Upper lobe of right lung (tissue), 1 donor: ENCODE results near the gene KREMEN2. TPM values are rescaled to one million over a fixed set of nuclear protein-coding genes. Genes with fewer than 3 reads are reported as not detected.
A peak's percentile ranks its signal among the peaks of the same experiment; 100 is the strongest.
"Not testable (repeated sequence)": the region's sequence is repeated elsewhere in the genome, so short reads cannot be mapped to it uniquely, and the experiment has no call there.

Experiments used
- ATAC-seq: fragments of 200-7000 bp; cut with Tn5 transposase; one replicate; pipeline ENCODE4 v1.9.1; 2020; ENCODE audit warnings: mild to moderate bottlenecking, moderate library complexity
- DNase-seq: peaks from one replicate; pipeline ENCODE4 v3.0.0-alpha.2; 2020
- H3K27ac ChIP-seq: fragments of 200-600 bp; one replicate; pipeline ENCODE4 v1.8.0; 2022
- H3K27me3 ChIP-seq: fragments of 200-600 bp; one replicate; pipeline ENCODE4 v1.8.0; 2022; ENCODE audit warnings: mild to moderate bottlenecking
- H3K36me3 ChIP-seq: fragments of 200-600 bp; one replicate; pipeline ENCODE4 v1.8.0; 2022
- H3K4me1 ChIP-seq: fragments of 200-600 bp; one replicate; pipeline ENCODE4 v1.8.0; 2022
- H3K4me3 ChIP-seq: fragments of 200-600 bp; one replicate; pipeline ENCODE4 v1.8.0; 2022; ENCODE audit warnings: mild to moderate bottlenecking
- H3K9me3 ChIP-seq: fragments of 200-600 bp; one replicate; pipeline ENCODE4 v1.8.0; 2022
- intact Hi-C: fragments of 100-400 bp; cut with DNase I; formaldehyde crosslinking; loops from one replicate; pipeline ENCODE4 v1.11.0; 2022
- total RNA-seq: library from RNA; stranded (reverse); fragmentation: NEBNext Ultra II Directional; extraction: Animal tissue kit (Norgen Biotek cat#: 25700); gene quantifications from one replicate; pipeline ENCODE4 v1.2.1, GENCODE V29; 2021
- TF ChIP-seq, protein P1 (sequence below): fragments of 200-600 bp; IDR thresholded peaks from one replicate; pipeline ENCODE4 v1.8.0; 2022; ENCODE audit warnings: antibody characterized with exemption
- donor health status: DM: no; HTN: yes; CAD: no; lungs with severe emphysema.

Gene KREMEN2
- total RNA-seq, 1 donor from 2014 or later = not detected

DNA sequence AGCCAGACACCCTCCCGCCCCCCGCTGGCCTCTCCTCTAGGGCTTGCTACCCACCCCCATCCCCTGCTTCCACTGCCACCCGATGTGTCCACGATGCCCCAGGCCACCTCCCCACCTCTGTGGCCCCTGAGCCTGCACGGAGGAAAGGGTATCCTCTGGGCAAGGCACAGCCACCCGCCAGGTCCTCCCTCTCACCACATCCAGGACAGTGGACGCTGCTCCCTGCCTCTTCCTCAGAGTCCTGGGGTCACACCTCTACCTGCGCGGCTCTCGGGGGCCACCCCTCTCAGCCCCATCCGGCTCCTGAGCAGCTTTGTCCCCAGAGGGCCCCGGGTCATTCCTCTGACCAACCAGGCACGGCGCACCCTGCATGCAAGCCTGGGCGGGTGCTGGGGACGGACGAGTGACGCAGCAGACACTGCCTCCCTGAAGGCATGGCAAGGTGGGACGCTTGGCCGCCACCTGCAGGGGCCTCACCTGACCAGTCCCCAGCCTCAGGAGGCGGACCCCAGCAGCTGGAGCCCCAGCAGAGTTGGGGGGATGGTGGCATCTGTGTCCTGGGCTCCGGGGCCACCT is 27.6 kb upstream of the KREMEN2 start:
- ATAC-seq (no peak), DNase-seq (no peak)
- H3K27me3 ChIP-seq = no peaks in the 10 kb centered on the region
- intact Hi-C loops = no loop called here
- no peaks in the 10 kb centered on the region for H3K4me1 ChIP-seq
- H3K4me3 ChIP-seq = no peak overlapping the region
- H3K36me3 ChIP-seq = peaks cover 85% of the 10 kb centered on the region
- TF ChIP-seq, protein P1, sequence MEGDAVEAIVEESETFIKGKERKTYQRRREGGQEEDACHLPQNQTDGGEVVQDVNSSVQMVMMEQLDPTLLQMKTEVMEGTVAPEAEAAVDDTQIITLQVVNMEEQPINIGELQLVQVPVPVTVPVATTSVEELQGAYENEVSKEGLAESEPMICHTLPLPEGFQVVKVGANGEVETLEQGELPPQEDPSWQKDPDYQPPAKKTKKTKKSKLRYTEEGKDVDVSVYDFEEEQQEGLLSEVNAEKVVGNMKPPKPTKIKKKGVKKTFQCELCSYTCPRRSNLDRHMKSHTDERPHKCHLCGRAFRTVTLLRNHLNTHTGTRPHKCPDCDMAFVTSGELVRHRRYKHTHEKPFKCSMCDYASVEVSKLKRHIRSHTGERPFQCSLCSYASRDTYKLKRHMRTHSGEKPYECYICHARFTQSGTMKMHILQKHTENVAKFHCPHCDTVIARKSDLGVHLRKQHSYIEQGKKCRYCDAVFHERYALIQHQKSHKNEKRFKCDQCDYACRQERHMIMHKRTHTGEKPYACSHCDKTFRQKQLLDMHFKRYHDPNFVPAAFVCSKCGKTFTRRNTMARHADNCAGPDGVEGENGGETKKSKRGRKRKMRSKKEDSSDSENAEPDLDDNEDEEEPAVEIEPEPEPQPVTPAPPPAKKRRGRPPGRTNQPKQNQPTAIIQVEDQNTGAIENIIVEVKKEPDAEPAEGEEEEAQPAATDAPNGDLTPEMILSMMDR = no peak
- no peaks in the 10 kb centered on the region for H3K9me3 ChIP-seq
- no peak overlapping the region for H3K27ac ChIP-seq

DNA sequence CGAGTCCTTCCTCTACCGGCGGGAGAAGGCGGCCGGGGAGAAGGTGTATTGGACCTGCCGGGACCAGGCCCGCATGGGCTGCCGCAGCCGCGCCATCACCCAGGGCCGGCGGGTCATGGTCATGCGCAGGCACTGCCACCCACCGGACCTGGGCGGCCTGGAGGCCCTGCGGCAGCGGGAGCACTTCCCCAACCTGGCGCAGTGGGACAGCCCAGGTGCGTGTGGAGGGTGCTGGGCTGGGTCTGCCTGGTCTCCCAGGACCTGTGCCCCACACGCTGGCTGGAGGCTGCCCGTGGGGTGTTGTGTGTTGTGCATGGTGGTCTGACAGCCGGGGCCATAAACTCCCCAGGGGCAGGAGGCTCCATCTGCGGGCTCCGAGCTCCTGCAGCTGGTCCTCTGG is 26.9 kb upstream of the KREMEN2 start:
- ATAC-seq (peak; percentile 14), DNase-seq (no peak)
- H3K4me1 ChIP-seq = no peaks in the 10 kb centered on the region
- H3K36me3 ChIP-seq = peaks cover 87% of the 10 kb centered on the region
- H3K9me3 ChIP-seq = no peaks in the 10 kb centered on the region
- no peak overlapping the region for H3K4me3 ChIP-seq
- no peak overlapping the region for H3K27ac ChIP-seq
- intact Hi-C loops = no loop called here
- no peaks in the 10 kb centered on the region for H3K27me3 ChIP-seq
- TF ChIP-seq, protein P1 = no peak

DNA sequence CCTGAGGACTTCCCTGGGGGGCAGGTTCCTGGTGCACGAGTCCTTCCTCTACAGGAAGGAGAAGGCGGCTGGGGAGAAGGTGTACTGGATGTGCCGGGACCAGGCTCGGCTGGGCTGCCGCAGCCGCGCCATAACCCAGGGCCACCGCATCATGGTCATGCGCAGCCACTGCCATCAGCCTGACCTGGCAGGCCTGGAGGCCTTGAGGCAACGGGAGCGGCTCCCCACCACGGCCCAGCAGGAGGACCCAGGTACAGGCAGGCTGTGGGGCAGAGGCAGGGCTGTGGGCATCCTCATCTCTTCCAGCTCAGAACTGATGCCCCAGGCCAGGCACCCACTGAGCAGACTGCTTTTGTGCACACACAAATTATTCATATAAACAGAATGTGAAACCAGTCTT is 25.9 kb upstream of the KREMEN2 start:
- intact Hi-C loops = no loop called here
- ATAC-seq = no peak
- no peak for DNase-seq
- Histone ChIP-seq H3K4me1 (no peaks in the 10 kb centered on the region), H3K9me3 (no peaks in the 10 kb centered on the region), H3K27ac (no peak overlapping the region), H3K36me3 (peaks cover 86% of the 10 kb centered on the region), H3K4me3 (no peak overlapping the region), H3K27me3 (no peaks in the 10 kb centered on the region)
- TF ChIP-seq, protein P1 = no peak

DNA sequence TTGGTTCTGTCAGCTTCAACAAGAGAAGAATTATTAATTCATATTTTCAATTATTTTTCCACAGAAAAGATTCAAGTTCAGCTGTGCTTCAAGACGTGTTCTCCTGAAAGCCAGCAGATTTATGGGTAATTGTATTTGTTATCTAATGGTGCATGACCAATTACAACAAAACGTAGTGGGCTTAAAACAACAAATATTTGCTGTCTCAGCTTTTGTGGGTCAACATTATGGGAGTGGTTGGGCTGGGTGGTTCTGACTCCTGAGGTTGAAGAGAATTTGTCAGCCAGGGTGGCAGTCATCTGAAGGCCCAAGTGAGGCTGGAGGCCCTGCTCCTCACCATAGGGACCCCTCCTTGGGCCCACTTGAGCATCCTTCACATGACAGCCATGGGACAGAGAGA is 24.1 kb upstream of the KREMEN2 start:
- H3K27me3 ChIP-seq = no peaks in the 10 kb centered on the region
- H3K4me3 ChIP-seq = no peak overlapping the region
- ATAC-seq (no peak), DNase-seq (no peak)
- no peaks in the 10 kb centered on the region for H3K4me1 ChIP-seq
- no peak overlapping the region for H3K27ac ChIP-seq
- no peaks in the 10 kb centered on the region for H3K9me3 ChIP-seq
- TF ChIP-seq, protein P1 = no peak
- peaks cover 83% of the 10 kb centered on the region for H3K36me3 ChIP-seq
- intact Hi-C loops = no loop called here

DNA sequence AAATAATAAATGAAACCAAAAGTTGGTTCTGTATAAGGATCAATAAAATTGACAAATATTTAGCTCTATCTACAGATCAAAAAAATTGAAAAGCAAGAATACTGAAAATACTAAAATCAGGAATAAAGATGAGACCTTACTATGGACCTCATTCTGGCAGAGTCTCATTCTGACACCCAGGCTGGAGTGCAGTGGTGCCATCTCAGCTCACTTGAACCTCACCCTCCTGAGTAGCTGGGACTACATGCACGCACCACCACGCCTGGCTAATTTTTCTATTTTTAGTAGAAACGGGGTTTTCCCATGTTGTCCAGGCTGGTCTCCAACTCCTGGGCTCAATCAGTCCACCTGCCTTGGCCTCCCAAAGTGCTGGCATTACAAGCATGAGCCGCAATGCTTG is 22.0 kb upstream of the KREMEN2 start:
- Histone ChIP-seq H3K4me1 (no peaks in the 10 kb centered on the region), H3K36me3 (peaks cover 63% of the 10 kb centered on the region), H3K9me3 (no peaks in the 10 kb centered on the region), H3K27ac (no peak overlapping the region), H3K27me3 (no peaks in the 10 kb centered on the region), H3K4me3 (no peak overlapping the region)
- TF ChIP-seq, protein P1 = no peak
- ATAC-seq = no peak
- DNase-seq = no peak
- intact Hi-C loops = no loop called here

DNA sequence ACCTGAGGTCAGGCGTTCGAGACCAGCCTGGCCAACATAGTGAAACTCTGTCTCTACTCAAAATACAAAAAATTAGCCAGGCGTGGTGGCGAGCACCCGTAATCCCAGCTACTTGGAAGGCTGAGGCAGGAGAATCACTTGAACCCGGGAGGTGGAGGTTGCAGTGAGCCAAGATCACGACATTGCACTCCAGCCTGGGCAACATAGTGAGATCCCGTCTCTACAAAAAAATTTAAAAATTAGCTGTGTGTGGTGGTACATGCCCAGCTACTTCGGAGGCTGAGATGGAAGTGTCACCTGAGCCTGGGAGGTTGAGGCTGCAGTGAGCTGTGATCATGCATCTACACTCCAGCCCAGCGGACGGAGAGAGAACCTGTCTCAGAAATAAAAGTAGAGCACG is 20.4 kb upstream of the KREMEN2 start:
- peaks cover 47% of the 10 kb centered on the region for H3K36me3 ChIP-seq
- H3K27ac ChIP-seq, intact Hi-C loops, H3K27me3 ChIP-seq, ATAC-seq, H3K4me1 ChIP-seq, H3K9me3 ChIP-seq, DNase-seq, H3K4me3 ChIP-seq: not testable (repeated sequence)
